Stomach (tissue), 4 donors: ENCODE results near the gene LYAR.

Source experiments
- CTCF ChIP-seq, 7 experiments: fragments of 450-650 bp in 4 of 7; fragments of 200-600 bp in 3 of 7; sonication (generic) in 3 of 7; IDR thresholded peaks; one replicate each; pipeline ENCODE4 v1.5.1; 2016 to 2019; ENCODE audit warnings: antibody characterized with exemption in 7 of 7, control low read depth in 2 of 7, mild to moderate bottlenecking in 1 of 7
- POLR2A ChIP-seq, 4 donors: fragments of 450-650 bp; IDR thresholded peaks; one replicate each; pipeline ENCODE4 v1.6.1; 2016; ENCODE audit warnings: antibody characterized with exemption in 4 of 4, control low read depth in 2 of 4, mild to moderate bottlenecking in 1 of 4, moderate library complexity in 1 of 4
- POLR2AphosphoS5 ChIP-seq, 3 donors: sonication (generic); formaldehyde crosslinking; IDR thresholded peaks; one replicate each; pipeline ENCODE4 v1.6.1; 2016; ENCODE audit warnings: antibody characterized with exemption in 3 of 3

DNA sequence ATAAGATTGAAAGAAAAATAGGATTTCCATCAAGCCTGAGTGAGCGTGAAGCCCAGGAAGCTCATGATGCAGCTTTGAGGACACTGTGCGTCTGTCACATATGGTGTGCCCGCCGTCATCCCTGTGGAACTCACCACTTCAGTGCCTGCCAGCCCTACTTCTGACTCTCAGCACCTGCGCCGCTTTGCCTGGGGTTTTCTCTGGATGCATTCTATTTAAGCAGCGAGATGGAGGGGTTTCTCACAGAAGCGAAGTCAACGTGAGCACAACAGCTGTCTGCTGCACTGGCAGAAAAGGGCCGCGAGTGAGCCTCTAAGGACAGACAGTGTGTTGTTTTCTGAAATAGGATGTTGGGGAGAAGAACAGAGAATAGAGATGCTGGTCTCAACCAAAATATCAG, 35.8 kb downstream of the LYAR start:
- TF ChIP-seq CTCF (IDR thresholded peaks at IDR 0.05), result no peak
- no peak for TF ChIP-seq POLR2AphosphoS5 (IDR thresholded peaks at IDR 0.05)
- TF ChIP-seq POLR2A (IDR thresholded peaks at IDR 0.05), result no peak
